Astrocyte of the cerebellum (primary cell): Measurements from ENCODE around the gene RNF26.

Experiments used
- DNase-seq: peaks from one replicate; pipeline ENCODE4 v3.0.0-alpha.2; 2011; ENCODE audit warnings: low read depth
- H3K4me3 ChIP-seq: 2 replicates; pipeline ENCODE4 v1.5.1; 2011; ENCODE audit warnings: mild to moderate bottlenecking, low read depth, low read length, moderate library complexity
- in situ Hi-C: cut with HindIII; loops from 2 replicates; pipeline ENCODE4 v1.10.0; 2017; ENCODE audit warnings: low sequenced_read_pairs
- TF ChIP-seq, protein P1 (sequence below): IDR thresholded peaks from 2 replicates; pipeline ENCODE4 v1.5.1; 2012; ENCODE audit warnings: low read length, low read depth, moderate library complexity, mild to moderate bottlenecking; ENCODE audit errors: missing control alignments

Gene RNF26

DNA sequence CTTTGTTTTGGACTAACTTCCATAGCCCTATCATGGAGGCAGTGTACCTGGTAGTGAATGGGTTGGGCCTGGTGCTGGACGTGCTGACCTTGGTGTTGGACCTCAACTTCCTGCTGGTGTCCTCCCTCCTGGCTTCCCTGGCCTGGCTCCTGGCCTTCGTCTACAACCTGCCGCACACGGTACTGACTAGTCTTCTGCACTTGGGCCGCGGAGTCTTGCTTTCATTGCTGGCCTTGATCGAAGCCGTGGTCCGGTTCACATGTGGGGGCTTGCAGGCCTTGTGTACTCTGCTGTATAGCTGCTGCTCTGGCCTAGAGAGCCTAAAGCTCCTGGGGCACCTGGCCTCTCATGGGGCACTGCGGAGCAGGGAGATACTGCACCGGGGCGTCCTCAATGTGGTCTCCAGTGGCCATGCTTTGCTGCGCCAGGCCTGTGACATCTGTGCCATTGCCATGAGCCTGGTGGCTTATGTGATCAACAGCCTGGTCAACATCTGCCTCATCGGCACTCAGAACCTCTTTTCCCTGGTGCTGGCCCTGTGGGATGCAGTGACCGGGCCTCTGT, 846 bp downstream of the RNF26 start:
- DNase-seq: no peak
- in situ Hi-C loops: no loop called here
- H3K4me3 ChIP-seq: peak overlapping the region; percentile 85
- TF ChIP-seq, protein P1, sequence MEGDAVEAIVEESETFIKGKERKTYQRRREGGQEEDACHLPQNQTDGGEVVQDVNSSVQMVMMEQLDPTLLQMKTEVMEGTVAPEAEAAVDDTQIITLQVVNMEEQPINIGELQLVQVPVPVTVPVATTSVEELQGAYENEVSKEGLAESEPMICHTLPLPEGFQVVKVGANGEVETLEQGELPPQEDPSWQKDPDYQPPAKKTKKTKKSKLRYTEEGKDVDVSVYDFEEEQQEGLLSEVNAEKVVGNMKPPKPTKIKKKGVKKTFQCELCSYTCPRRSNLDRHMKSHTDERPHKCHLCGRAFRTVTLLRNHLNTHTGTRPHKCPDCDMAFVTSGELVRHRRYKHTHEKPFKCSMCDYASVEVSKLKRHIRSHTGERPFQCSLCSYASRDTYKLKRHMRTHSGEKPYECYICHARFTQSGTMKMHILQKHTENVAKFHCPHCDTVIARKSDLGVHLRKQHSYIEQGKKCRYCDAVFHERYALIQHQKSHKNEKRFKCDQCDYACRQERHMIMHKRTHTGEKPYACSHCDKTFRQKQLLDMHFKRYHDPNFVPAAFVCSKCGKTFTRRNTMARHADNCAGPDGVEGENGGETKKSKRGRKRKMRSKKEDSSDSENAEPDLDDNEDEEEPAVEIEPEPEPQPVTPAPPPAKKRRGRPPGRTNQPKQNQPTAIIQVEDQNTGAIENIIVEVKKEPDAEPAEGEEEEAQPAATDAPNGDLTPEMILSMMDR: no peak

DNA sequence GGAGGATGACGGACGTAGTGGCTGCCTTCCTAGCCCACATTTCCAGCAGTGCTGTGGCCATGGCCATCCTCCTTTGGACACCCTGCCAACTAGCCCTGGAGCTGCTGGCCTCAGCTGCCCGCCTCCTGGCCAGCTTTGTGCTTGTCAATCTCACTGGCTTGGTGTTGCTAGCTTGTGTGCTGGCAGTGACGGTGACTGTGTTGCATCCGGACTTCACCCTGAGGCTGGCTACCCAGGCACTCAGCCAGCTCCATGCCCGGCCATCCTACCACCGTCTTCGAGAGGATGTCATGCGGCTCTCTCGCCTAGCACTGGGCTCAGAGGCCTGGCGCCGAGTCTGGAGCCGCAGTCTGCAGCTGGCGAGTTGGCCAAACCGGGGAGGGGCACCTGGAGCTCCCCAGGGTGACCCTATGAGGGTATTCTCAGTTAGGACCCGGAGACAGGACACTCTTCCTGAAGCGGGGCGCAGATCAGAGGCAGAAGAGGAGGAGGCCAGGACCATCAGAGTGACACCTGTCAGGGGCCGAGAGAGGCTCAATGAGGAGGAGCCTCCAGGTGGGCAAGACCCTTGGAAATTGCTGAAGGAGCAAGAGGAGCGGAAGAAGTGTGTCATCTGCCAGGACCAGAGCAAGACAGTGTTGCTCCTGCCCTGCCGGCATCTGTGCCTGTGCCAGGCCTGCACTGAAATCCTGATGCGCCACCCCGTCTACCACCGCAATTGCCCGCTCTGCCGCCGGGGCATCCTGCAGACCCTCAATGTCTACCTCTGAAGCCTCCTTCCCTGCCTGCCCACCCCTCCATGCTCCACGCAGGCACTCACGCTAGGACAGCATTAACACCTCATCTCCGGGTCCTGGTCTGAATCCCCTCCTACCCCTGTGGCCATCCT, 1.6 kb downstream of the RNF26 start:
- no peak overlapping the region for H3K4me3 ChIP-seq
- DNase-seq: no peak
- in situ Hi-C loops: no loop called here
- TF ChIP-seq, protein P1: no peak

DNA sequence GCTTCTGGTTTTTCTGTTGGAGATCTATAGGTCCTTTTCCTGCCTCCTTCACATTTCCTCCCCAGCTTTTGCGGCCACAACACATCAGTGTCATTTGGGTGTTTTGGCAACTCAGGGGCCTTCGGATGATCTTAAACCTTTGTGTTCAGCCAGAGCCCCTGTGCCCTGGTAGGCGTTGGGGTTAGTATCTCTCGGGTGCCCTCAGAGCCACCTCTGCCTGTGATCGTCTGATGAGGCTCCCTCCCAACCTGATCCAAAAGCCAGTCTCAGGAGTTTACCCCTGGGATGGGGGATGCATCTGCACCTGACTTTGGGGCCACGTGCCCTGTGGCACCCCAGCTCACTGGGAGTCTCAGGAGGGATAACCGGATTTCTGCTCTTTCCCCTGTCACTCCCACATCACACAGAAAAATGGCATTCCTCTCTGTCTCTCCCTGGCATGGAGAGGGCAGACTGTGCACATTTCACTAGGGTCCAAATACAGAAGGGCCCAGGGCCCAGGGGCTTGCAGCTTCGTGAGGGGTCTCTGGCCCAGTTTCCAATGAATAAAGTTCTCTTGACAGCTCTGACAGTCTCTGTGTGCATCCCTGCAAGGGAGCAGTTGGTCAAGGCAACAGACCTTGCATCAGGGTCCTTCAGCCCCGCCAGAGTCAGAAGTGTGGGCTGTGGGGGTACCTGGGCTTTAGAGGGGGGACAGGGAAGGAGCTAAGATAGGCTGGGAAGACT, 2.6 kb downstream of the RNF26 start:
- TF ChIP-seq, protein P1: no peak
- no peak for DNase-seq
- in situ Hi-C loops: no loop called here
- no peak overlapping the region for H3K4me3 ChIP-seq

DNA sequence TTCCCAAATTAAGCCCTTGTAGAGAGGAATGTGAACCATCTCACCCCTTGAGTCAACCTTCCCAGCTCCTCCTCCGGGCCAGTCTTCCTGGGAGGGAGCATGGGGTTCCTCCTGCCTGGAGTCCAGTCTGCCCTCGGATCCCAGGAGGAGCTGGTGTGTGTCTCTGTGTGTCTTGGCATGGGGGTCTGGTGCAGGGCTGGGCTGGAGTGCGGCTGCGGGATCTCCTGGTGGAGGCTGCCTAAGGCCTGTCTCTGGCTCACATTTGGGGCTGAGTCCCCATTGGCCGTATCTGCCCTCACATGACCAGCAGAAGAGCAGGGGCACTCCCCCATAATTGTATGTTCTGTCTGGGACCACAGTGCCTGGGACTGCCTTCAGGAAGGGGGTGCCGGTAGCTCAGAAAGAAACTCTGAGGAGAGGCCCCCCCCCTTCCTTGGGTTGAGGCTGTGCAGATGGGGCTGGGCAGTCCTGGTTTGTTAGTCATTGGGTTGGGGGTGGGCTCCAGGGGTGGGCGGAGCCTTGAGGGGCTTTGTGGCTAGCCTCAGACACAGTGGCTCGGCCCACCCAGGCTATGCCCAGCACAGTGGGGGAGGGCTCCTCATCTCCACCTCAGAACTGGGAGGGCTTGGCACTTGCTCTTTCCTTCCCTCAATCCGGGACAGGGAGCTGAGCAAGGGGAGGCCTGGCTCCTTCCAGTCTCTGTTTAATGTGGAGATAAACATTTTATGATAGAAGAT, 3.4 kb downstream of the RNF26 start:
- TF ChIP-seq, protein P1: no peak
- peak overlapping the region; percentile 50 for H3K4me3 ChIP-seq
- in situ Hi-C loops: no loop called here
- peak; percentile 31 for DNase-seq

DNA sequence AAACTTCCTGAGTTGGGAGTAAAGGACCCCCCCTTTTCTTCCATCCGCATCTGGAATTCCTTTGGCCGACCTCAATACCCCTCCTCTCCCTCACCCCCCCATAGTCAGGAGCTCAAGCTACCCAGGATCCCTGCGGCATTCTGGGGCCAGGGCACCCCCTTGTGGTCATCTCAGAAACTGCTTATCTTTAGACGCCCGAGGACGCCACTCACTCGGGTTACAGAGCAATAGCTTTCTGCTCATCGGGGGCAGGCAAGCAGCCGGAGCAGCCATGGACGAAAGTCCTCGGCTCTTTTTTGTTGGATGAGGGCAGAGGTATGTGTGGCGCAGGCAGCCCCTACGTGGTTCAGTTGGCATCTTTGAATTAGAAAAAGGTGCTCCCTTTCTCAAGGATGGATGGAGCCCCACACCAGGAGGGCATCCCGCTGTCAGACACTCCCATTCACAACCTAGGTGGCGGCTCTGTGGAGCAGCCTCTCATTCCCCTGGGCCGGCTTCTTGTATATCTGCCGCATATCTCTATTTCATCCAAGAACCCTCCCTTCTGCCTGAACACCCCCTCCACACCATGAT, 4.1 kb downstream of the RNF26 start:
- DNase-seq: peak; percentile 48
- in situ Hi-C loops: no loop called here
- H3K4me3 ChIP-seq: peak overlapping the region; percentile 50
- TF ChIP-seq, protein P1: peak; percentile 92
